Thyroid gland (tissue), 4 donors: ENCODE measurements around the gene CTNNA3.

Experiments used
- CTCF ChIP-seq, 6 experiments: fragments of 200-600 bp in 3 of 6; fragments of 450-650 bp in 3 of 6; sonication (generic) in 3 of 6; IDR thresholded peaks; one replicate each; pipeline ENCODE4 v1.5.1; 2016 to 2019; ENCODE audit warnings: antibody characterized with exemption in 6 of 6, mild to moderate bottlenecking in 2 of 6, inconsistent platforms in 1 of 6, moderate library complexity in 1 of 6
- POLR2A ChIP-seq, 2 donors: fragments of 450-650 bp; IDR thresholded peaks; one replicate each; pipeline ENCODE4 v1.6.1; 2017; ENCODE audit warnings: antibody characterized with exemption in 2 of 2, mild to moderate bottlenecking in 2 of 2, moderate library complexity in 1 of 2

DNA sequence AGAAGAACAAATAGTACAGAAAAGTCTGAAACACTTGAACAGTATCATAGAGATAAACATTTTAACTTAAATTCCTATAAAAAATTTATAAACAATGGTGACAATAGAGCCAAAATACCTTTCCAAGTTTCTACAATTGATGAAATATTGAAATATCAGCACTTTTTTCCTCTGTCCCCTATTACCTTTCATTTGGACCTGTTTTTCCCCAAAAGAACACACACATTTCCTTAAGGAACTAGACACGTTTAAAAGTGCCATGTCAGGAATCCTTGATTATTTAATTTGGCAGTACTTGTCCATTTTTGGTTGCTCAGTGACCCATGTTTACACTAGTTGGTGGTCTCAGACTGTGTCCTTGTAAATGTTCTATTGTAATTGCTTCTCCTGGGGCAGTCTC, 162.6 kb downstream of the CTNNA3 start:
- TF ChIP-seq POLR2A (IDR thresholded peaks at IDR 0.05): no peak
- TF ChIP-seq CTCF (IDR thresholded peaks at IDR 0.05): no peak
